Right atrium auricular region (tissue), 2 donors: ENCODE results near the gene EFCAB14. TPM values are rescaled to one million over a fixed set of nuclear protein-coding genes. Genes with fewer than 3 reads are reported as not detected.
"Not testable (repeated sequence)": the region's sequence is repeated elsewhere in the genome, so short reads cannot be mapped to it uniquely, and the experiment has no call there.

Experiments
- DNase-seq: peaks from one replicate; pipeline ENCODE4 v3.0.0-alpha.2; 2019; ENCODE audit warnings: low spot score
- H3K27ac ChIP-seq, 2 donors: fragments of 200-600 bp; sonication (generic); 1 replicate in 1 of 2; 2 replicates in 1 of 2; pipeline ENCODE4 v1.5.1; 2016 to 2019
- H3K27me3 ChIP-seq, 2 donors: fragments of 200-600 bp; sonication (generic); one replicate each; pipeline versions ENCODE4 v1.5.1 to v1.6.0; 2017 to 2019
- H3K36me3 ChIP-seq: fragments of 200-600 bp; sonication (generic); one replicate; pipeline ENCODE4 v1.5.1; 2016
- H3K4me1 ChIP-seq, 2 donors: fragments of 200-600 bp; sonication (generic); one replicate each; pipeline versions ENCODE4 v1.5.1 to v1.6.0; 2017 to 2019
- H3K4me3 ChIP-seq, 2 donors: fragments of 200-600 bp; sonication (generic); 1 replicate in 1 of 2; 2 replicates in 1 of 2; pipeline ENCODE4 v1.5.1; 2017 to 2019; ENCODE audit warnings: mild to moderate bottlenecking in 1 of 2, moderate library complexity in 1 of 2
- H3K9me3 ChIP-seq, 2 donors: fragments of 200-600 bp; sonication (generic); one replicate each; pipeline ENCODE4 v1.5.1; 2019
- total RNA-seq, 2 donors: library from RNA; depleted of rRNA; stranded (reverse); fragments of >200 nt; gene quantifications; one replicate each; pipeline ENCODE4 v1.1.0, GENCODE V29; 2016
- TF ChIP-seq, protein P1 (sequence below), 2 donors: fragments of 200-600 bp; sonication (generic); IDR thresholded peaks; one replicate each; pipeline ENCODE4 v1.5.1; 2019; ENCODE audit warnings: antibody characterized with exemption in 2 of 2

Gene EFCAB14
- total RNA-seq, 2 donors from 2014 or later = 72.9 to 73.5 TPM

DNA sequence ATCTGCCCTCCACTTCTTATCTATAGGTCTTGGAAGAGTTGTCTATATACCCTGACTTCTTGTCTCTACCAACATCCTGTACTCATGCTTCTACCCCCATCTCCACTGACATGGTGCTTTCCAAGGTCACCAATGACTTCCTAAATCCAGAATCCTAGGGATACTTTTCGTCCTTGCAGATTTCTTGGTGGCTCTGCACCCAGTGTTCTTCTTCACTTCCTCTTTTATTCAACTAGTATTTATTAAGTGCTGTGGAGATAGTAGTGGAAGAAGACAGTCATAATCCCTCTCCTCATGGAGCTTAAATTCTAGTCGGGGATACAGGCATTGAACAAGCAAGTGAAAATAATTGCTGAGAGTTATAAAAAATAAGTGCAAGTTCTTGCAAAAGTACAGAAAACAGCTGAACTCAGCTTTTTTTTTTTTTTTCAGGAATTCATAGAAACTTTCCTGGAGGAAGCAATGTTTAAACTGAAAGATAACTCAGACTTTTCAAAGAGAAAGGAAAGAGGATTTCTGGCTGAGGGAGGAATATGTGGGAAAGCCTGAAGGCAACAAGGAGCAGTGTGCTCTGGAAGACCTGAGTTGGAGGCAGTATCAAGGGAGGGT, 41.7 kb upstream of the EFCAB14 start:
- Histone ChIP-seq H3K4me3 (no peak overlapping the region), H3K36me3 (no peaks in the 10 kb centered on the region), H3K9me3 (peaks cover 0 to 13% of the 10 kb centered on the region in 2 donors), H3K27ac (no peak overlapping the region), H3K27me3 (no peaks in the 10 kb centered on the region), H3K4me1 (no peaks in the 10 kb centered on the region)
- DNase-seq = no peak
- TF ChIP-seq, protein P1, sequence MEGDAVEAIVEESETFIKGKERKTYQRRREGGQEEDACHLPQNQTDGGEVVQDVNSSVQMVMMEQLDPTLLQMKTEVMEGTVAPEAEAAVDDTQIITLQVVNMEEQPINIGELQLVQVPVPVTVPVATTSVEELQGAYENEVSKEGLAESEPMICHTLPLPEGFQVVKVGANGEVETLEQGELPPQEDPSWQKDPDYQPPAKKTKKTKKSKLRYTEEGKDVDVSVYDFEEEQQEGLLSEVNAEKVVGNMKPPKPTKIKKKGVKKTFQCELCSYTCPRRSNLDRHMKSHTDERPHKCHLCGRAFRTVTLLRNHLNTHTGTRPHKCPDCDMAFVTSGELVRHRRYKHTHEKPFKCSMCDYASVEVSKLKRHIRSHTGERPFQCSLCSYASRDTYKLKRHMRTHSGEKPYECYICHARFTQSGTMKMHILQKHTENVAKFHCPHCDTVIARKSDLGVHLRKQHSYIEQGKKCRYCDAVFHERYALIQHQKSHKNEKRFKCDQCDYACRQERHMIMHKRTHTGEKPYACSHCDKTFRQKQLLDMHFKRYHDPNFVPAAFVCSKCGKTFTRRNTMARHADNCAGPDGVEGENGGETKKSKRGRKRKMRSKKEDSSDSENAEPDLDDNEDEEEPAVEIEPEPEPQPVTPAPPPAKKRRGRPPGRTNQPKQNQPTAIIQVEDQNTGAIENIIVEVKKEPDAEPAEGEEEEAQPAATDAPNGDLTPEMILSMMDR (IDR thresholded peaks at IDR 0.05) = no peak

DNA sequence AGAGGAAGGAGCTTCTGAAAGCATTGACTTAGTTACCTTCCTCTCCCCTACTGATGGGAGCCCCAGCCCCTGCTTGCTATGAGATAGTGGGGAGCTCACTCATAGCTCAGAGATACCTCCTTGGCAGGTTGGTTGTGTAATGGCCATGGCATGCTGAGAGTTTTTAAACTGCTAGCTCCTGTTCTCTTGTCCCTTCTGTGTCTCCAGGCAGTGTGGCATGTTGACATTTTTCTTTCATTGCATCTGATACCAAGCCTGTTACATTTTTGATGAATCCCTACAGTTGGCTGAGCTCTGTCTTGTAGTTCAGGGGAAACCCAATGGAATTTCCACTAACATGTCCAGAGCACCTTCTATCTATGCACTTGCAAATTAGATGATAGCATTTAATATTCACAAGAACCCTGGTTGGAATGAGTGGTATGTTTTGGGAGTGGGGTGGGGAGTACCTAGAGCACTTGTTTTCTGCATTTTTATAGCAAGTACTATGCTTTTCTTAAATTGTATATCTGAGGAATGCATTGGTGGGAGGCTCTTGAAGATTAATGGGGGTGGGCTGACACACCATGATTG, 39.1 kb upstream of the EFCAB14 start:
- Histone ChIP-seq H3K9me3 (peaks cover 0 to 13% of the 10 kb centered on the region in 2 donors), H3K36me3 (no peaks in the 10 kb centered on the region), H3K4me1 (no peaks in the 10 kb centered on the region), H3K27me3 (no peaks in the 10 kb centered on the region), H3K27ac (no peak overlapping the region), H3K4me3 (no peak overlapping the region)
- no peak for DNase-seq
- TF ChIP-seq, protein P1 (IDR thresholded peaks at IDR 0.05) = no peak

DNA sequence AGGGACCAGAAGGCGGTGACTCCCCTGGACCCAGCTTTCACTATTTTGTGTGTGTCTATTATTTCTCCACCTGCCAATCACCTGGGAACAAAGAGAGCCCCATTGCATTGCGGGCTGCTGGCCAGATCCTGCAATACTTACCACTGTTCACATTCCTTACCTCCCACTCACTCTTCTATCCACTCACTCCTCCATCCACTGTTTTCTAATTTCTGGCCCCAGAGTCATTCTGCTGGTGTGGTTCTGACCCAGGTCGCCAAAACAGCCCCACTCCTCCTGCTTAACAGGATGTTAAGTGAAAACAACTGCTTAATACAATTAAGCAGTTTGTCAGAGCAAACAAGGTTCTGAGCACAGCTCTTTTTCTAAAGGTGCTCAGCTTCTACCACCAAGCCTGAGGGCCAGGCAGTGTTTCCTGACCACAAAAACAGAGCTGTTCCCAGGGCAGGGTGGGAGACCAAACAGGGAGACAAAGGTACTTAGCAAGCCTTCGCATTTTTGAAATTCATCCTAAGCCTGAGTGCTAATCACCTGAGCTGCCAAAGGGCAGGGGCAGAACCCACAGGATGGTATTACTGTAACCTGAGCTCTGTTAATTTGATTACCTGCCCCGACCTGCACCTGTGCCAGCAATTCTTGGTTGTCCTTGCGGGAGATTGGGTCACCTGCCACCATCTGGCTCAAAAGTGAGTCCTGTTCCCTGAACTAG, 38.5 kb upstream of the EFCAB14 start:
- TF ChIP-seq, protein P1 (IDR thresholded peaks at IDR 0.05) = no peak
- Histone ChIP-seq H3K4me3 (no peak overlapping the region), H3K27ac (no peak overlapping the region), H3K4me1 (no peaks in the 10 kb centered on the region), H3K27me3 (no peaks in the 10 kb centered on the region), H3K9me3 (peaks cover 0 to 7% of the 10 kb centered on the region in 2 donors), H3K36me3 (no peaks in the 10 kb centered on the region)
- DNase-seq = no peak

DNA sequence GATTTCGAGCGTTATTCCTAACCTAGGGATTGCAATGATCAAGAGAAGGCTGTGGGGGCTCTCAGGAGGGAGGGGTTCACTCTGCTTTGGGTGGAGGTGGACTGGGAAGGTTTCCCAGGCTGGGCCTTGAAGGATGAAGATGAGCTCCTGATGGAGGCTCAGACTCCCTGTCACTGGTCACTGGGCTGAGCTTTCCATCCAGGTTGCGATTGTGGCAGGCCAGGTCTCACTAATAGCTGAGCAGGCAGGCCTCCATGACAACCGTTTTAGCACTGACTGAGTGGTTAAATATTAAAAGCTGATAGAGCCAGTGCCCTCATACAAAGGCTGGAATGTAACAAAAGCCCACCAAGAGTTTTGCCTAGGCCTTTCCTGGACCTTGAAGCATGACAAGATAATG, 36.2 kb upstream of the EFCAB14 start:
- DNase-seq = no peak
- Histone ChIP-seq H3K4me3 (no peak overlapping the region), H3K27me3 (no peaks in the 10 kb centered on the region), H3K36me3 (no peaks in the 10 kb centered on the region), H3K4me1 (peaks cover 0 to 2% of the 10 kb centered on the region in 2 donors), H3K9me3 (no peaks in the 10 kb centered on the region), H3K27ac (no peak overlapping the region)
- TF ChIP-seq, protein P1 (IDR thresholded peaks at IDR 0.05) = no peak

DNA sequence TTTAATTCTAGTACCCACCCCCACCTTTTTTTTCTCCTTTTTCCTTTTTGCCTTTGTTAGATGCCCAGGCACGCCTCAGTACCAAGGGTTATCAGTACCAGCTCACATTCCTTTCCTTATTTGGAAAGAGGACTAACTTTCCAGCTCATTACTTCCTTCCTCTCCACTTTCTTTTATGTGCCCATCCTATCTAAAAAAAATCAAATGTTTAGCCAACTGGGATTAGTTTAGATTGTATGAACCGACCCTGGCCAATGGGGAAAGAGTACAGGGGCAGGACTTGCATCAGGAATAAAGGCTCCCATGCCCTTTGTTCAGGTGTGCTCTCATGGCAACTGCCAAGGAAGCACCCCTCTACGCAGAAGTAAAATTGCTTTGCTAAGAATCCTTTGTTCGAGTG, 35.8 kb upstream of the EFCAB14 start:
- DNase-seq = not testable (repeated sequence)

DNA sequence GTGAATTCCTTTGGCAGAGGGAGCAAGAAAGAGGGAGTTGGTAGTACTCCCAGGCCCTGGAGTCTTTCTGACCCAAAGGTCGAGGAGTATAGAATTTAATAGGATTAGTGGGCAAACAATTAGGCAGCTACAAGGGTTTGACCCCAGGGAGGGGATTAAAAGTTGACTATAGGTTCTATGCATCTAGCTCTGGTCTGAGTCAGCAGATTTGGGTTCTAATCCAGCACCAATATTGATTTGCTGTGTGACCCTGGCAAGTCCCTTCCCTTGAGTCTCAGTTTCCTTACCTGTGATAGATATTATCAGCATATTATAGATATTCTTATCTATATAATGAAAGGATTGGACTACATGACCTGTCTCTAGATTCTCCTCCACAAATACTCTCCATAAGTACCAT, 35.1 kb upstream of the EFCAB14 start:
- no peak overlapping the region for H3K27ac ChIP-seq
- no peaks in the 10 kb centered on the region for H3K27me3 ChIP-seq
- DNase-seq = no peak
- TF ChIP-seq, protein P1 (IDR thresholded peaks at IDR 0.05) = no peak
- no peaks in the 10 kb centered on the region for H3K9me3 ChIP-seq
- H3K4me1 ChIP-seq = peaks cover 0 to 12% of the 10 kb centered on the region in 2 donors
- no peaks in the 10 kb centered on the region for H3K36me3 ChIP-seq
- H3K4me3 ChIP-seq = no peak overlapping the region

More for the DNA sequence above, 35.8 kb upstream of the EFCAB14 start:
- not testable (repeated sequence) for H3K27me3 ChIP-seq, H3K27ac ChIP-seq, H3K4me3 ChIP-seq, H3K4me1 ChIP-seq, H3K9me3 ChIP-seq, H3K36me3 ChIP-seq
